ENCODE data around the gene EHD4. TPM values are rescaled to one million over a fixed set of nuclear protein-coding genes. Genes with fewer than 3 reads are reported as not detected.

Gene EHD4
- total and polyA plus RNA-seq, 9 of the 15 experiments (the other 6 are each of a cell fraction or from before 2014, with no cell fraction given) = 0.89 to 10.3 (median 6.4) TPM

DNA sequence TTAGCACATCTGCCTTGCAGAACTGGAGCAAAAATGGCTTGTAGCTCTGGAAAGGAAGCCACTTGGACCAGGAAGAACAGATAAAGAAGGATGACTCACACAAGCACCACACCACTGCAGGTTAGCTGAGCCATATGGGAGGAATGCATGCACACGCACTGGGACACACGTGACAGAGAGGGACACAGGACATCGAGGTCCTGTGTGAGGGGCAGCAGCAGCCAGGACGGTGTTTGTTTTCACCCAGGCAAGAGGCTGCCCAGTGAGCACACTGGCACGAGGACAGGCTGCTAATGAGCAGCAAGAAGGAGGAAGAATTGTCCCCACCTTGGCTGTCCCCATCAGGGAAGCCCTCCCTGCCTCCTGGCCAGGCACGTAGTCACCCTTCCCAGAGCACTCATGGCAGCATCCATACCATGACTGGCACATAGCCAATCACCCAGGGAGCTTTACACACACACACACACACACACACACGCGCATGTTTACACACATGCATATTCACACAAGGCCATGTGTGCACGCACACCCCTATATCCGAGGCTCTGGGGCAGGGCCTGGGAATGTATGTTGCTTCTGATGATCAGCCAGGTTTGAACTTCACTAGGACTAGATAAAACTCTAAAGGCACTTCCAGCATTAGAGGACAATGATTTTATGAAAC, 54.5 kb downstream of the EHD4 start (continued):
- TF ChIP-seq, protein P1, sequence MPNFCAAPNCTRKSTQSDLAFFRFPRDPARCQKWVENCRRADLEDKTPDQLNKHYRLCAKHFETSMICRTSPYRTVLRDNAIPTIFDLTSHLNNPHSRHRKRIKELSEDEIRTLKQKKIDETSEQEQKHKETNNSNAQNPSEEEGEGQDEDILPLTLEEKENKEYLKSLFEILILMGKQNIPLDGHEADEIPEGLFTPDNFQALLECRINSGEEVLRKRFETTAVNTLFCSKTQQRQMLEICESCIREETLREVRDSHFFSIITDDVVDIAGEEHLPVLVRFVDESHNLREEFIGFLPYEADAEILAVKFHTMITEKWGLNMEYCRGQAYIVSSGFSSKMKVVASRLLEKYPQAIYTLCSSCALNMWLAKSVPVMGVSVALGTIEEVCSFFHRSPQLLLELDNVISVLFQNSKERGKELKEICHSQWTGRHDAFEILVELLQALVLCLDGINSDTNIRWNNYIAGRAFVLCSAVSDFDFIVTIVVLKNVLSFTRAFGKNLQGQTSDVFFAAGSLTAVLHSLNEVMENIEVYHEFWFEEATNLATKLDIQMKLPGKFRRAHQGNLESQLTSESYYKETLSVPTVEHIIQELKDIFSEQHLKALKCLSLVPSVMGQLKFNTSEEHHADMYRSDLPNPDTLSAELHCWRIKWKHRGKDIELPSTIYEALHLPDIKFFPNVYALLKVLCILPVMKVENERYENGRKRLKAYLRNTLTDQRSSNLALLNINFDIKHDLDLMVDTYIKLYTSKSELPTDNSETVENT (CRISPR knock-in tag; IDR thresholded peaks at IDR 0.05) = no peak
- TF ChIP-seq SMAD4 (CRISPR knock-in tag; conservative IDR thresholded peaks at IDR 0.05) (no peak), PHTF2 (CRISPR knock-in tag; IDR thresholded peaks at IDR 0.05) (no peak), E2F4 (CRISPR knock-in tag; IDR thresholded peaks at IDR 0.05; ENCODE audit: low read depth) (no peak), PHF20 (IDR thresholded peaks at IDR 0.05; ENCODE audit: partially characterized antibody) (no peak), SREBF2 (CRISPR knock-in tag; IDR thresholded peaks at IDR 0.05) (no peak), FOS (IDR thresholded peaks at IDR 0.05; ENCODE audit: extremely low read depth, insufficient read length) (peak; percentile 52), SRSF7 (optimal IDR thresholded peaks at IDR 0.05; ENCODE audit: low read depth, low read length) (no peak), GTF2A2 (tag; IDR thresholded peaks at IDR 0.05) (no peak), TSC22D4 (tag; IDR thresholded peaks at IDR 0.05) (no peak), RBM17 (IDR thresholded peaks at IDR 0.05; ENCODE audit: borderline replicate concordance, low read depth, low read length) (no peak), ZNF140 (CRISPR knock-in tag; IDR thresholded peaks at IDR 0.05) (no peak), ZNF507 (tag; conservative IDR thresholded peaks at IDR 0.05) (no peak), TAF9B (IDR thresholded peaks at IDR 0.05; ENCODE audit: partially characterized antibody) (no peak), ZNF239 (CRISPR knock-in tag; IDR thresholded peaks at IDR 0.05) (no peak), BACH1 (tag; IDR thresholded peaks at IDR 0.05) (no peak), TGIF2 (CRISPR knock-in tag; IDR thresholded peaks at IDR 0.05) (no peak), DPF2 (IDR thresholded peaks at IDR 0.05) (peak; percentile 80), GTF2B (IDR thresholded peaks at IDR 0.05; ENCODE audit: extremely low read depth, insufficient read length) (no peak)
- TF ChIP-seq, protein P2, sequence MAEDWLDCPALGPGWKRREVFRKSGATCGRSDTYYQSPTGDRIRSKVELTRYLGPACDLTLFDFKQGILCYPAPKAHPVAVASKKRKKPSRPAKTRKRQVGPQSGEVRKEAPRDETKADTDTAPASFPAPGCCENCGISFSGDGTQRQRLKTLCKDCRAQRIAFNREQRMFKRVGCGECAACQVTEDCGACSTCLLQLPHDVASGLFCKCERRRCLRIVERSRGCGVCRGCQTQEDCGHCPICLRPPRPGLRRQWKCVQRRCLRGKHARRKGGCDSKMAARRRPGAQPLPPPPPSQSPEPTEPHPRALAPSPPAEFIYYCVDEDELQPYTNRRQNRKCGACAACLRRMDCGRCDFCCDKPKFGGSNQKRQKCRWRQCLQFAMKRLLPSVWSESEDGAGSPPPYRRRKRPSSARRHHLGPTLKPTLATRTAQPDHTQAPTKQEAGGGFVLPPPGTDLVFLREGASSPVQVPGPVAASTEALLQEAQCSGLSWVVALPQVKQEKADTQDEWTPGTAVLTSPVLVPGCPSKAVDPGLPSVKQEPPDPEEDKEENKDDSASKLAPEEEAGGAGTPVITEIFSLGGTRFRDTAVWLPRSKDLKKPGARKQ (CRISPR knock-in tag; IDR thresholded peaks at IDR 0.05) = no peak

Data from K562 (cell line).